Stomach (tissue), 4 donors: ENCODE results near the gene TMEM52.

ENCODE experiments used
- CTCF ChIP-seq, 7 experiments: fragments of 450-650 bp in 4 of 7; fragments of 200-600 bp in 3 of 7; sonication (generic) in 3 of 7; IDR thresholded peaks; one replicate each; pipeline ENCODE4 v1.5.1; 2016 to 2019; ENCODE audit warnings: antibody characterized with exemption in 7 of 7, control low read depth in 2 of 7, mild to moderate bottlenecking in 1 of 7
- POLR2A ChIP-seq, 4 donors: fragments of 450-650 bp; IDR thresholded peaks; one replicate each; pipeline ENCODE4 v1.6.1; 2016; ENCODE audit warnings: antibody characterized with exemption in 4 of 4, control low read depth in 2 of 4, mild to moderate bottlenecking in 1 of 4, moderate library complexity in 1 of 4

- TF ChIP-seq CTCF (IDR thresholded peaks at IDR 0.05) (no peak), POLR2A (IDR thresholded peaks at IDR 0.05) (no peak)
Measured at GRCh38 chr1:1899967-1900327, 19.1 kb downstream of the TMEM52 start.
